ENCODE measurements around the gene GCNT2. TPM values are rescaled to one million over a fixed set of nuclear protein-coding genes. Genes with fewer than 3 reads are reported as not detected.

GCNT2 gene
- total RNA-seq, 4 donors from 2014 or later = 0.27 to 1.9 (median 0.81) TPM

- H3K27me3 ChIP-seq = no peaks in the 10 kb centered on the region
- no peaks in the 10 kb centered on the region for H3K36me3 ChIP-seq
- peak overlapping the region in 1 of 4 donors; percentile 3 for H3K4me3 ChIP-seq
- peak; percentile 71 to 72 for ATAC-seq
- TF ChIP-seq POLR2A (IDR thresholded peaks at IDR 0.05) = no peak
- TF ChIP-seq CTCF (IDR thresholded peaks at IDR 0.05 in 4 of 5, conservative IDR thresholded peaks at IDR 0.05 in 1 of 5) = peak in 3 of 5 experiments; percentile 32 to 51 (median 44)
- intact Hi-C loops (cut with DNase I; ENCODE audit: low total_unique reads) = loop anchor here (1.0 to 10.0 kb wide), 5 partner anchors 100 to 284 kb away; partner anchors contain the start of genes C6orf52, PAK1IP1 and TMEM14B
- peaks cover 0 to 7% of the 10 kb centered on the region in 2 donors for H3K4me1 ChIP-seq
- in situ Hi-C loops (cut with MboI; ENCODE audit: low sequenced_read_pairs in 4 of 4) = loop anchor here in 3 of 4 donors (25.0 kb wide), 2 partner anchors 277 to 302 kb away; no protein-coding TSS in a partner anchor
- no peaks in the 10 kb centered on the region for H3K9me3 ChIP-seq
- H3K27ac ChIP-seq = peak overlapping the region; percentile 12 to 71 (median 58)
- DNase-seq = peak in 1 of 2 donors; percentile 40
Observed at GRCh38 chr6:10510592-10511367, 10.4 kb upstream of the GCNT2 start.

GRCh38 chr6:10511477-10511876 is 9.7 kb upstream of the GCNT2 start:
- Histone ChIP-seq H3K9me3 (no peaks in the 10 kb centered on the region), H3K4me1 (peaks cover 0 to 7% of the 10 kb centered on the region in 2 donors), H3K4me3 (no peak overlapping the region), H3K27ac (peak overlapping the region; percentile 18 to 71 (median 58)), H3K36me3 (no peaks in the 10 kb centered on the region), H3K27me3 (no peaks in the 10 kb centered on the region)
- peak; percentile 78 to 84 for ATAC-seq
- intact Hi-C loops (cut with DNase I; ENCODE audit: low total_unique reads) (loop anchor here (1.0 to 10.0 kb wide), 4 partner anchors 99 to 283 kb away; partner anchors contain the start of genes C6orf52, PAK1IP1 and TMEM14B), in situ Hi-C loops (cut with MboI; ENCODE audit: low sequenced_read_pairs in 4 of 4) (loop anchor here in 3 of 4 donors (25.0 kb wide), 2 partner anchors 276 to 301 kb away; no protein-coding TSS in a partner anchor)
- TF ChIP-seq POLR2A (IDR thresholded peaks at IDR 0.05) = no peak
- TF ChIP-seq CTCF (IDR thresholded peaks at IDR 0.05 in 4 of 5, conservative IDR thresholded peaks at IDR 0.05 in 1 of 5) = no peak
- DNase-seq = peak in 1 of 2 donors; percentile 17

GRCh38 chr6:10513544-10513943 is 7.6 kb upstream of the GCNT2 start:
- no peaks in the 10 kb centered on the region for H3K36me3 ChIP-seq
- no peaks in the 10 kb centered on the region for H3K27me3 ChIP-seq
- H3K4me3 ChIP-seq = no peak overlapping the region
- peak overlapping the region in 1 of 4 donors; percentile 38 for H3K27ac ChIP-seq
- intact Hi-C loops (cut with DNase I; ENCODE audit: low total_unique reads) = loop anchor here (10.0 kb wide), 1 partner anchor 281 kb away; no protein-coding TSS in a partner anchor
- in situ Hi-C loops (cut with MboI; ENCODE audit: low sequenced_read_pairs in 4 of 4) = loop anchor here in 3 of 4 donors (25.0 kb wide), 2 partner anchors 274 to 299 kb away; no protein-coding TSS in a partner anchor
- ATAC-seq (no peak), DNase-seq (no peak)
- TF ChIP-seq CTCF (IDR thresholded peaks at IDR 0.05 in 4 of 5, conservative IDR thresholded peaks at IDR 0.05 in 1 of 5) = no peak
- no peak for TF ChIP-seq POLR2A (IDR thresholded peaks at IDR 0.05)
- peaks cover 0 to 7% of the 10 kb centered on the region in 2 donors for H3K4me1 ChIP-seq
- H3K9me3 ChIP-seq = no peaks in the 10 kb centered on the region

- intact Hi-C loops (cut with DNase I; ENCODE audit: low total_unique reads) = loop anchor here (10.0 kb wide), 1 partner anchor 281 kb away; no protein-coding TSS in a partner anchor
- H3K27me3 ChIP-seq = no peaks in the 10 kb centered on the region
- peak overlapping the region in 1 of 4 donors; percentile 38 for H3K27ac ChIP-seq
- no peaks in the 10 kb centered on the region for H3K36me3 ChIP-seq
- in situ Hi-C loops (cut with MboI; ENCODE audit: low sequenced_read_pairs in 4 of 4) = loop anchor here in 3 of 4 donors (25.0 kb wide), 2 partner anchors 273 to 298 kb away; no protein-coding TSS in a partner anchor
- ATAC-seq (peak in 1 of 2 donors; percentile 31), DNase-seq (no peak)
- no peak overlapping the region for H3K4me3 ChIP-seq
- peaks cover 0 to 7% of the 10 kb centered on the region in 2 donors for H3K4me1 ChIP-seq
- TF ChIP-seq POLR2A (IDR thresholded peaks at IDR 0.05) (no peak), CTCF (IDR thresholded peaks at IDR 0.05 in 4 of 5, conservative IDR thresholded peaks at IDR 0.05 in 1 of 5) (no peak)
- no peaks in the 10 kb centered on the region for H3K9me3 ChIP-seq
Observed at GRCh38 chr6:10514049-10514780, 6.9 kb upstream of the GCNT2 start.

Data from gastrocnemius medialis (tissue), 4 donors.